Liver (tissue), 9 donors: ENCODE data around the gene ARPC4. TPM values are rescaled to one million over a fixed set of nuclear protein-coding genes. Genes with fewer than 3 reads are reported as not detected.
A peak's percentile ranks its signal among the peaks of the same experiment; 100 is the strongest.

Experiments
- DNase-seq: peaks from one replicate; pipeline ENCODE4 v3.0.0-alpha.2; 2017; ENCODE audit warnings: low spot score
- H3K27ac ChIP-seq, 2 donors: one replicate each; pipeline ENCODE4 v1.7.0; 2013; ENCODE audit warnings: inconsistent platforms in 2 of 2, low read length in 2 of 2, control low read depth in 1 of 2, low read depth in 1 of 2, mild to moderate bottlenecking in 1 of 2
- H3K27me3 ChIP-seq, 4 donors: one replicate each; pipeline versions ENCODE4 v1.6.1 to v1.7.0; 2013; ENCODE audit warnings: low read length in 3 of 4, inconsistent platforms in 1 of 4, mild to moderate bottlenecking in 1 of 4, moderate library complexity in 1 of 4; ENCODE audit not compliant: control insufficient read depth in 4 of 4, insufficient read depth in 4 of 4
- H3K36me3 ChIP-seq, 4 donors: one replicate each; pipeline versions ENCODE4 v1.6.1 to v1.7.0; 2013; ENCODE audit warnings: low read length in 3 of 4, mild to moderate bottlenecking in 3 of 4, low read depth in 1 of 4, moderate library complexity in 1 of 4; ENCODE audit not compliant: control insufficient read depth in 4 of 4, insufficient read depth in 3 of 4
- H3K4me1 ChIP-seq, 4 donors: one replicate each; pipeline versions ENCODE4 v1.6.1 to v1.7.0; 2013; ENCODE audit warnings: low read length in 3 of 4, mild to moderate bottlenecking in 3 of 4, moderate library complexity in 1 of 4; ENCODE audit not compliant: control insufficient read depth in 4 of 4, insufficient read depth in 4 of 4
- H3K4me3 ChIP-seq, 3 donors: one replicate each; pipeline versions ENCODE4 v1.6.1 to v1.7.0; 2013; ENCODE audit warnings: low read length in 3 of 3, control low read depth in 1 of 3, low read depth in 1 of 3, mild to moderate bottlenecking in 1 of 3
- H3K9ac ChIP-seq, 2 donors: one replicate each; pipeline ENCODE4 v1.7.0; 2013; ENCODE audit warnings: low read length in 2 of 2, mild to moderate bottlenecking in 2 of 2, moderate library complexity in 2 of 2, control low read depth in 1 of 2, low read depth in 1 of 2
- H3K9me3 ChIP-seq, 4 donors: one replicate each; pipeline versions ENCODE4 v1.6.1 to v1.7.0; 2013; ENCODE audit warnings: low read length in 3 of 4; ENCODE audit not compliant: control insufficient read depth in 4 of 4
- EGR1 ChIP-seq, 2 donors: IDR thresholded peaks; 2 replicates each; pipeline ENCODE4 v1.6.1; 2016 to 2018; ENCODE audit warnings: antibody characterized with exemption in 2 of 2, low read depth in 2 of 2
- FOXA1 ChIP-seq: IDR thresholded peaks from 2 replicates; pipeline ENCODE4 v1.6.1; 2016; ENCODE audit warnings: antibody characterized with exemption
- FOXA2 ChIP-seq: IDR thresholded peaks from 2 replicates; pipeline ENCODE4 v1.6.1; 2016; ENCODE audit warnings: antibody characterized with exemption
- GABPA ChIP-seq, 2 donors: IDR thresholded peaks in 1 of 2; conservative IDR thresholded peaks in 1 of 2; 2 replicates each; pipeline ENCODE4 v1.6.1; 2016; ENCODE audit warnings: antibody characterized with exemption in 2 of 2, mild to moderate bottlenecking in 1 of 2, moderate library complexity in 1 of 2
- HNF4A ChIP-seq, 2 donors: conservative IDR thresholded peaks; 2 replicates each; pipeline ENCODE4 v1.6.1; 2016; ENCODE audit warnings: antibody characterized with exemption in 2 of 2, mild to moderate bottlenecking in 2 of 2
- JUND ChIP-seq, 2 donors: IDR thresholded peaks; 2 replicates each; pipeline ENCODE4 v1.6.1; 2016; ENCODE audit warnings: antibody characterized with exemption in 2 of 2
- NR2F2 ChIP-seq: IDR thresholded peaks from 2 replicates; pipeline ENCODE4 v1.6.1; 2016; ENCODE audit warnings: antibody characterized with exemption
- RAD21 ChIP-seq, 2 donors: IDR thresholded peaks; 2 replicates each; pipeline ENCODE4 v1.6.1; 2016; ENCODE audit warnings: antibody characterized with exemption in 2 of 2, mild to moderate bottlenecking in 2 of 2
- SP1 ChIP-seq: IDR thresholded peaks from 2 replicates; pipeline ENCODE4 v1.6.1; 2018; ENCODE audit warnings: antibody characterized with exemption, mild to moderate bottlenecking
- TAF1 ChIP-seq: conservative IDR thresholded peaks from 2 replicates; pipeline ENCODE4 v1.6.1; 2016; ENCODE audit warnings: antibody characterized with exemption, mild to moderate bottlenecking
- WGBS: extraction: QIAGEN DNeasy Blood & Tissue Kit; methylation state at CpG from one replicate; pipeline ENCODE4 v1.1.7; 2013; 5-methylcytosine and 5-hydroxymethylcytosine counted together
- polyA plus RNA-seq, 2 donors: library from polyadenylated mRNA; stranded (reverse) in 1 of 2; unstranded in 1 of 2; fragments of 200-250 nt in 1 of 2; fragments of >200 nt in 1 of 2; fragmentation: Nextera tagmentation in 1 of 2; extraction: Ambion mirVana in 1 of 2; gene quantifications; one replicate each; pipeline versions ENCODE4 v1.2.1 to v1.2.3, GENCODE V29; 2013 to 2015
- total RNA-seq, 2 donors: library from RNA; depleted of rRNA; stranded (reverse); fragments of >200 nt; gene quantifications; one replicate each; pipeline ENCODE4 v1.2.3, GENCODE V29; 2014
- TF ChIP-seq, protein P1 (sequence below): IDR thresholded peaks from 2 replicates; pipeline ENCODE4 v1.6.1; 2016; ENCODE audit warnings: antibody characterized with exemption, mild to moderate bottlenecking
- TF ChIP-seq, protein P2 (sequence below): IDR thresholded peaks from 2 replicates; pipeline ENCODE4 v1.6.1; 2016; ENCODE audit warnings: antibody characterized with exemption
- TF ChIP-seq, protein P3 (sequence below): fragments of 150-350 bp; IDR thresholded peaks from 2 replicates; pipeline ENCODE4 v1.5.1; 2017; ENCODE audit warnings: improper control_type of control experiment, low read depth, low read length; ENCODE audit not compliant: missing input control
- TF ChIP-seq, protein P4 (sequence below): IDR thresholded peaks from 2 replicates; pipeline ENCODE4 v1.6.1; 2016; ENCODE audit warnings: antibody characterized with exemption
- TF ChIP-seq, protein P5 (sequence below): IDR thresholded peaks from 2 replicates; pipeline ENCODE4 v1.6.1; 2016; ENCODE audit warnings: antibody characterized with exemption
- donor health status: healthy.
- donor health status: healthy.
- donor health status: healthy.
- donor health status: healthy.
- donor health status: healthy.

Gene ARPC4
- total and polyA plus RNA-seq, 4 donors = 22.1 to 53.6 (median 52.5) TPM

DNA sequence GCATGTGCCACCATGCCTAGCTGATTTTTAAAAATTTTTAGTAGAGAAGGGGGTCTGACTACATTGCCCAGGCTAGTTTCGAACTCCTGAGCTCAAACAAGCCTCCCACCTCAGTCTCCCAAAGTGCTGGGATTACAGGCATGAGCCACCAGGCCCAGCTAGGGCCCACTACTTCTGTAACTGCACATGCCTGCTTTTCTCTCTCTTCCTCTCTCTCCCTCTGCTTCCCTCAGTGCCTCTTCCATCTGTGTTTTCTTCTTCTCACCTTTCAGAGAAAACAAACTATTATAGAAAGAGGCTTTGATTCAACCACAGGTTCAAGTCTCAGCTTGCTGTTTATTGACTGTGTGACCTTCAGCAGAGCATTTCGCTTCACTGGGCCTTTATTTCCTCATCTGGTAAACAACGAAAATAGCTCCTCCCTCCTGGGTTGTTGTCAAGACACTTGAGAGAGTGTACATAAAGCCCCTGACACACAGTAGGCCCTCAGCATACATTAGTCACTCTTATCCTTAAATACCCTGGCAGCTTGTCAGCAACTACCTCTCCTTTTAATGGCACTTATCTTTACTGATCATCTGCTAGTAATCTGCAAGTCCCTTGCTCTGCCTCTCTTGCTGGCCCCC lies 10.8 kb upstream of the ARPC4 start:
- H3K27me3 ChIP-seq = no peaks in the 10 kb centered on the region
- H3K4me3 ChIP-seq = no peak overlapping the region
- peaks cover 6 to 34% (median 18%) of the 10 kb centered on the region in 4 donors for H3K4me1 ChIP-seq
- DNase-seq = no peak
- H3K9ac ChIP-seq = no peak overlapping the region
- H3K27ac ChIP-seq = peak overlapping the region; percentile 54 to 79
- no peak for TF ChIP-seq TAF1
- no peak for TF ChIP-seq GABPA (IDR thresholded peaks at IDR 0.05 in 1 of 2, conservative IDR thresholded peaks at IDR 0.05 in 1 of 2)
- no peak for TF ChIP-seq NR2F2
- TF ChIP-seq, protein P1, sequence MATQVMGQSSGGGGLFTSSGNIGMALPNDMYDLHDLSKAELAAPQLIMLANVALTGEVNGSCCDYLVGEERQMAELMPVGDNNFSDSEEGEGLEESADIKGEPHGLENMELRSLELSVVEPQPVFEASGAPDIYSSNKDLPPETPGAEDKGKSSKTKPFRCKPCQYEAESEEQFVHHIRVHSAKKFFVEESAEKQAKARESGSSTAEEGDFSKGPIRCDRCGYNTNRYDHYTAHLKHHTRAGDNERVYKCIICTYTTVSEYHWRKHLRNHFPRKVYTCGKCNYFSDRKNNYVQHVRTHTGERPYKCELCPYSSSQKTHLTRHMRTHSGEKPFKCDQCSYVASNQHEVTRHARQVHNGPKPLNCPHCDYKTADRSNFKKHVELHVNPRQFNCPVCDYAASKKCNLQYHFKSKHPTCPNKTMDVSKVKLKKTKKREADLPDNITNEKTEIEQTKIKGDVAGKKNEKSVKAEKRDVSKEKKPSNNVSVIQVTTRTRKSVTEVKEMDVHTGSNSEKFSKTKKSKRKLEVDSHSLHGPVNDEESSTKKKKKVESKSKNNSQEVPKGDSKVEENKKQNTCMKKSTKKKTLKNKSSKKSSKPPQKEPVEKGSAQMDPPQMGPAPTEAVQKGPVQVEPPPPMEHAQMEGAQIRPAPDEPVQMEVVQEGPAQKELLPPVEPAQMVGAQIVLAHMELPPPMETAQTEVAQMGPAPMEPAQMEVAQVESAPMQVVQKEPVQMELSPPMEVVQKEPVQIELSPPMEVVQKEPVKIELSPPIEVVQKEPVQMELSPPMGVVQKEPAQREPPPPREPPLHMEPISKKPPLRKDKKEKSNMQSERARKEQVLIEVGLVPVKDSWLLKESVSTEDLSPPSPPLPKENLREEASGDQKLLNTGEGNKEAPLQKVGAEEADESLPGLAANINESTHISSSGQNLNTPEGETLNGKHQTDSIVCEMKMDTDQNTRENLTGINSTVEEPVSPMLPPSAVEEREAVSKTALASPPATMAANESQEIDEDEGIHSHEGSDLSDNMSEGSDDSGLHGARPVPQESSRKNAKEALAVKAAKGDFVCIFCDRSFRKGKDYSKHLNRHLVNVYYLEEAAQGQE = peak; percentile 18
- TF ChIP-seq, protein P2, sequence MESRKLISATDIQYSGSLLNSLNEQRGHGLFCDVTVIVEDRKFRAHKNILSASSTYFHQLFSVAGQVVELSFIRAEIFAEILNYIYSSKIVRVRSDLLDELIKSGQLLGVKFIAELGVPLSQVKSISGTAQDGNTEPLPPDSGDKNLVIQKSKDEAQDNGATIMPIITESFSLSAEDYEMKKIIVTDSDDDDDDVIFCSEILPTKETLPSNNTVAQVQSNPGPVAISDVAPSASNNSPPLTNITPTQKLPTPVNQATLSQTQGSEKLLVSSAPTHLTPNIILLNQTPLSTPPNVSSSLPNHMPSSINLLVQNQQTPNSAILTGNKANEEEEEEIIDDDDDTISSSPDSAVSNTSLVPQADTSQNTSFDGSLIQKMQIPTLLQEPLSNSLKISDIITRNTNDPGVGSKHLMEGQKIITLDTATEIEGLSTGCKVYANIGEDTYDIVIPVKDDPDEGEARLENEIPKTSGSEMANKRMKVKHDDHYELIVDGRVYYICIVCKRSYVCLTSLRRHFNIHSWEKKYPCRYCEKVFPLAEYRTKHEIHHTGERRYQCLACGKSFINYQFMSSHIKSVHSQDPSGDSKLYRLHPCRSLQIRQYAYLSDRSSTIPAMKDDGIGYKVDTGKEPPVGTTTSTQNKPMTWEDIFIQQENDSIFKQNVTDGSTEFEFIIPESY = no peak
- no peak for TF ChIP-seq FOXA1
- no peak for TF ChIP-seq JUND (IDR thresholded peaks at IDR 0.05)
- peak; percentile 25 for TF ChIP-seq SP1
- TF ChIP-seq HNF4A (conservative IDR thresholded peaks at IDR 0.05) = peak; percentile 17 to 28
- TF ChIP-seq, protein P3, sequence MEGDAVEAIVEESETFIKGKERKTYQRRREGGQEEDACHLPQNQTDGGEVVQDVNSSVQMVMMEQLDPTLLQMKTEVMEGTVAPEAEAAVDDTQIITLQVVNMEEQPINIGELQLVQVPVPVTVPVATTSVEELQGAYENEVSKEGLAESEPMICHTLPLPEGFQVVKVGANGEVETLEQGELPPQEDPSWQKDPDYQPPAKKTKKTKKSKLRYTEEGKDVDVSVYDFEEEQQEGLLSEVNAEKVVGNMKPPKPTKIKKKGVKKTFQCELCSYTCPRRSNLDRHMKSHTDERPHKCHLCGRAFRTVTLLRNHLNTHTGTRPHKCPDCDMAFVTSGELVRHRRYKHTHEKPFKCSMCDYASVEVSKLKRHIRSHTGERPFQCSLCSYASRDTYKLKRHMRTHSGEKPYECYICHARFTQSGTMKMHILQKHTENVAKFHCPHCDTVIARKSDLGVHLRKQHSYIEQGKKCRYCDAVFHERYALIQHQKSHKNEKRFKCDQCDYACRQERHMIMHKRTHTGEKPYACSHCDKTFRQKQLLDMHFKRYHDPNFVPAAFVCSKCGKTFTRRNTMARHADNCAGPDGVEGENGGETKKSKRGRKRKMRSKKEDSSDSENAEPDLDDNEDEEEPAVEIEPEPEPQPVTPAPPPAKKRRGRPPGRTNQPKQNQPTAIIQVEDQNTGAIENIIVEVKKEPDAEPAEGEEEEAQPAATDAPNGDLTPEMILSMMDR = no peak
- TF ChIP-seq, protein P4, sequence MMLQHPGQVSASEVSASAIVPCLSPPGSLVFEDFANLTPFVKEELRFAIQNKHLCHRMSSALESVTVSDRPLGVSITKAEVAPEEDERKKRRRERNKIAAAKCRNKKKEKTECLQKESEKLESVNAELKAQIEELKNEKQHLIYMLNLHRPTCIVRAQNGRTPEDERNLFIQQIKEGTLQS = no peak
- peak; percentile 49 for TF ChIP-seq FOXA2
- H3K36me3 ChIP-seq = peaks cover 2 to 28% (median 21%) of the 10 kb centered on the region in 4 donors
- WGBS = 48% methylated on average over 3 of the region's 3 CpGs
- no peaks in the 10 kb centered on the region for H3K9me3 ChIP-seq

DNA sequence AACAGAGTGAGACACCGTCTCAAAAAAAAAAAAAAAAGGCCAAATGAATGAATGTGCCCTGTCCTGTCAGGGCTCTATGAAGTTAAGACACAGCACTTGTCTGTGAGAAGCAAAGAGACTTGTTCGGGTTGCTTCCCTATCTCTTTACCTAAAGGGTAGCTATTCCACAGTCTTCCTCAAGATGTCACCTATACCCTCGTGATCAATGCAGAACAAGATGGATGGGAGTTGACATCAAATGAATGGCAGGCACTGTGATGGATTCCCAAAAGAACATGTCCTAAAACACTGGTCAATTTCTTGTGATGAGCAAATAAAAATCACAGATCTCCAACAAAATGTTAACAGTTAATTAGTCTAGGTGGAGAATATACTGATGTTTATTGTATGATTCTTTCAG lies 10.1 kb upstream of the ARPC4 start:
- Histone ChIP-seq H3K4me1 (peaks cover 6 to 34% (median 18%) of the 10 kb centered on the region in 4 donors), H3K9me3 (no peaks in the 10 kb centered on the region), H3K9ac (no peak overlapping the region), H3K36me3 (peaks cover 2 to 34% (median 24%) of the 10 kb centered on the region in 4 donors), H3K27me3 (no peaks in the 10 kb centered on the region), H3K4me3 (no peak overlapping the region), H3K27ac (peak overlapping the region in 1 of 2 donors; percentile 54)
- DNase-seq = no peak
- TF ChIP-seq, protein P5, sequence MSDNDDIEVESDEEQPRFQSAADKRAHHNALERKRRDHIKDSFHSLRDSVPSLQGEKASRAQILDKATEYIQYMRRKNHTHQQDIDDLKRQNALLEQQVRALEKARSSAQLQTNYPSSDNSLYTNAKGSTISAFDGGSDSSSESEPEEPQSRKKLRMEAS = no peak
- TF ChIP-seq RAD21 (IDR thresholded peaks at IDR 0.05) (peak in 1 of 2 donors; percentile 34), GABPA (IDR thresholded peaks at IDR 0.05 in 1 of 2, conservative IDR thresholded peaks at IDR 0.05 in 1 of 2) (no peak), NR2F2 (no peak), TAF1 (no peak), EGR1 (IDR thresholded peaks at IDR 0.05; ENCODE audit: low read depth in 2 of 2) (no peak)
- WGBS = 61% methylated on average over 3 of the region's 3 CpGs
